NK-92 (cell line): Measurements from ENCODE around the gene PRSS1.

Source experiments
- DNase-seq: peaks from one replicate; lab custom pipeline; 2025; ENCODE audit not compliant: unreplicated experiment; lab: John Stamatoyannopoulos, UW

PRSS1 gene

DNA sequence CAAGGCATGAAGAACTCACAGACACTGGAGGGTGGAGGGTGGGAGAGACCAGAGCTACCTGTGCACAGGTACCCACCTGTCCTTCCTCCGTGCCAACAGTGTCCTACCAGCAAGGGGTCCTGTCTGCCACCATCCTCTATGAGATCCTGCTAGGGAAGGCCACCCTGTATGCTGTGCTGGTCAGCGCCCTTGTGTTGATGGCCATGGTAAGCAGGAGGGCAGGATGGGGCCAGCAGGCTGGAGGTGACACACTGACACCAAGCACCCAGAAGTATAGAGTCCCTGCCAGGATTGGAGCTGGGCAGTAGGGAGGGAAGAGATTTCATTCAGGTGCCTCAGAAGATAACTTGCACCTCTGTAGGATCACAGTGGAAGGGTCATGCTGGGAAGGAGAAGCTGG lies 43.3 kb downstream of the PRSS1 start:
- no peak for DNase-seq

DNA sequence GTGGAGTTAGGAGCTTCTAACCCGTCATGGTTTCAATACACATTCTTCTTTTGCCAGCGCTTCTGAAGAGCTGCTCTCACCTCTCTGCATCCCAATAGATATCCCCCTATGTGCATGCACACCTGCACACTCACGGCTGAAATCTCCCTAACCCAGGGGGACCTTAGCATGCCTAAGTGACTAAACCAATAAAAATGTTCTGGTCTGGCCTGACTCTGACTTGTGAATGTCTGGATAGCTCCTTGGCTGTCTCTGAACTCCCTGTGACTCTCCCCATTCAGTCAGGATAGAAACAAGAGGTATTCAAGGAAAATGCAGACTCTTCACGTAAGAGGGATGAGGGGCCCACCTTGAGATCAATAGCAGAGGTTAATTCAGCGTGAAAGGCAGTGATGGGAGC lies 43.9 kb downstream of the PRSS1 start:
- no peak for DNase-seq

DNA sequence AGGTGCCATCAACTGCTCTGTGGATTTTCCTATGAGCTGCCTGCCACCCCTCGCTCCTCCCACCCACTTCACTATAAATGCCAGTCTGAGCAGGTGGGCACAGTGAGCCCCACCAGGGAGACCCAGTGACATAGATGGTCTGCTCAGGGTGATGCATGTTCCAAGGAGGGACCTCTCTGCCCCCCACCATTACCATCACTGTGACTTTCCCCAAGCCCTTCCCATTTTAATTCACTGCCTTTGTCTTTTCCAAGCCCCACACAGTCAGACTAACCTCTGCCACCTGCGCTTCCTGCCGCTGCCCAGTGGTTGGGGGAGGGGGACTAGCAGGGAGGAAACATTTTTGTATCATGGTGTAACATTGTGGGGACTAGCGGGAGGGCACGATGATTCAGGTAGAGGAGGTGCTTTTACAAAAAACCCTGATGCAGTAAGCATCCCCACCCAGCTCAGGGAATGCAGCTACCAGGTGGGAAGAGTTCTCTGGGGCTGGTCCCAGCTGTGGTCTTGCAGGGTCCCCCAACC lies 46.1 kb downstream of the PRSS1 start:
- DNase-seq, result no peak

DNA sequence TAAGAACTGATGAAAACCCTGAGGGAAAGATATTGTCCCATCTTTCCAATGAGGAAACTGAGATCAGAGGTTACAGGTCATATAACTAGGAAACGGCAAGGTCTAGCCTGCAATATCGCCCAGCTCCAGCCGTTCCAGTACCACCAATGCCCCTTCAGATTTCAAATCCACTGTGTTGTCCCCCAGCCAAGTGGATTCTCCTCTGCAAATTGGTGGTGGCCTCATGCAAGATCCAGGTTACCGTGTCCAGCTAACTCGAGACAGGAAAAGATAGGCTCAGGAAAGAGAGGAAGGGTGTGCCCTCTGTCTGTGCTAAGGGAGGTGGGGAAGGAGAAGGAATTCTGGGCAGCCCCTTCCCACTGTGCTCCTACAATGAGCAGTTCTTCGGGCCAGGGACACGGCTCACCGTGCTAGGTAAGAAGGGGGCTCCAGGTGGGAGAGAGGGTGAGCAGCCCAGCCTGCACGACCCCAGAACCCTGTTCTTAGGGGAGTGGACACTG lies 46.8 kb downstream of the PRSS1 start:
- no peak for DNase-seq

DNA sequence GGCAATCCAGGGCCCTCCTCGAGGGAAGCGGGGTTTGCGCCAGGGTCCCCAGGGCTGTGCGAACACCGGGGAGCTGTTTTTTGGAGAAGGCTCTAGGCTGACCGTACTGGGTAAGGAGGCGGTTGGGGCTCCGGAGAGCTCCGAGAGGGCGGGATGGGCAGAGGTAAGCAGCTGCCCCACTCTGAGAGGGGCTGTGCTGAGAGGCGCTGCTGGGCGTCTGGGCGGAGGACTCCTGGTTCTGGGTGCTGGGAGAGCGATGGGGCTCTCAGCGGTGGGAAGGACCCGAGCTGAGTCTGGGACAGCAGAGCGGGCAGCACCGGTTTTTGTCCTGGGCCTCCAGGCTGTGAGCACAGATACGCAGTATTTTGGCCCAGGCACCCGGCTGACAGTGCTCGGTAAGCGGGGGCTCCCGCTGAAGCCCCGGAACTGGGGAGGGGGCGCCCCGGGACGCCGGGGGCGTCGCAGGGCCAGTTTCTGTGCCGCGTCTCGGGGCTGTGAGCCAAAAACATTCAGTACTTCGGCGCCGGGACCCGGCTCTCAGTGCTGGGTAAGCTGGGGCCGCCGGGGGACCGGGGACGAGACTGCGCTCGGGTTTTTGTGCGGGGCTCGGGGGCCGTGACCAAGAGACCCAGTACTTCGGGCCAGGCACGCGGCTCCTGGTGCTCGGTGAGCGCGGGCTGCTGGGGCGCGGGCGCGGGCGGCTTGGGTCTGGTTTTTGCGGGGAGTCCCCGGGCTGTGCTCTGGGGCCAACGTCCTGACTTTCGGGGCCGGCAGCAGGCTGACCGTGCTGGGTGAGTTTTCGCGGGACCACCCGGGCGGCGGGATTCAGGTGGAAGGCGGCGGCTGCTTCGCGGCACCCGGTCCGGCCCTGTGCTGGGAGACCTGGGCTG lies 47.5 kb downstream of the PRSS1 start:
- no peak for DNase-seq

DNA sequence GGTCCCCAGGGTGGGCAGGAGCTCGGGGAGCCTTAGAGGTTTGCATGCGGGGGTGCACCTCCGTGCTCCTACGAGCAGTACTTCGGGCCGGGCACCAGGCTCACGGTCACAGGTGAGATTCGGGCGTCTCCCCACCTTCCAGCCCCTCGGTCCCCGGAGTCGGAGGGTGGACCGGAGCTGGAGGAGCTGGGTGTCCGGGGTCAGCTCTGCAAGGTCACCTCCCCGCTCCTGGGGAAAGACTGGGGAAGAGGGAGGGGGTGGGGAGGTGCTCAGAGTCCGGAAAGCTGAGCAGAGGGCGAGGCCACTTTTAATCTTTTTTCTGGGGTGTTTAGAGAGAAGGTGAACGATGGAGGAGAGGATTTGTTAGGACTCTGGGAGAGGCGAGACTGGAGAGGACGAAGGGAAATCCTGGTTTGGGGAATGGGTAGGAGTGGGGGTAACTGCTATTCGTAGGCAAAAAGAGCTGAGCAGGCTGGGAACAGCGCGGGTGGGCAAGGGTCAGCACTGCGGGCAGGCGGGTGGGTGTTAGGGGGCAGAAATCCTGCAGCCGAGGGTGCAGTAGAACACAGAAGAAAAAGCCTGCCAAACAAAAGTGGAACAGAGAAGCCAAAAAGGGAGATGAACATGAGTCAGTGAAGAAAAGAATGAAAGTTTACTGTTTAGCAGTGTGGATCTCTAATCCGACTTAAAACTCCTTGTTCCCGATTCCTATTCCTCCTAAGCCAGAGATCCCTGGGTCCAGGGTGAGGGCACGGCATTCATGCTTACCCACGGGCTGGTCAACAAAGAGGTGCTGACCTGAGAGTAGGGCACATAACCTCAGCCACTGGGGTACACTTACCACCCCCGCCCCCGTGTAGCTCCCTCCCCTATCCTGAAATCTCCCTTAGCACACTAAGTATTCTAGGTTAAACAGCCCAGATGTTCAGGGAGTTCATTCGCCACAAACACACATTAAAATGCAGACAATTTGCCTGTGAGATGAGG lies 48.4 kb downstream of the PRSS1 start:
- no peak for DNase-seq

DNA sequence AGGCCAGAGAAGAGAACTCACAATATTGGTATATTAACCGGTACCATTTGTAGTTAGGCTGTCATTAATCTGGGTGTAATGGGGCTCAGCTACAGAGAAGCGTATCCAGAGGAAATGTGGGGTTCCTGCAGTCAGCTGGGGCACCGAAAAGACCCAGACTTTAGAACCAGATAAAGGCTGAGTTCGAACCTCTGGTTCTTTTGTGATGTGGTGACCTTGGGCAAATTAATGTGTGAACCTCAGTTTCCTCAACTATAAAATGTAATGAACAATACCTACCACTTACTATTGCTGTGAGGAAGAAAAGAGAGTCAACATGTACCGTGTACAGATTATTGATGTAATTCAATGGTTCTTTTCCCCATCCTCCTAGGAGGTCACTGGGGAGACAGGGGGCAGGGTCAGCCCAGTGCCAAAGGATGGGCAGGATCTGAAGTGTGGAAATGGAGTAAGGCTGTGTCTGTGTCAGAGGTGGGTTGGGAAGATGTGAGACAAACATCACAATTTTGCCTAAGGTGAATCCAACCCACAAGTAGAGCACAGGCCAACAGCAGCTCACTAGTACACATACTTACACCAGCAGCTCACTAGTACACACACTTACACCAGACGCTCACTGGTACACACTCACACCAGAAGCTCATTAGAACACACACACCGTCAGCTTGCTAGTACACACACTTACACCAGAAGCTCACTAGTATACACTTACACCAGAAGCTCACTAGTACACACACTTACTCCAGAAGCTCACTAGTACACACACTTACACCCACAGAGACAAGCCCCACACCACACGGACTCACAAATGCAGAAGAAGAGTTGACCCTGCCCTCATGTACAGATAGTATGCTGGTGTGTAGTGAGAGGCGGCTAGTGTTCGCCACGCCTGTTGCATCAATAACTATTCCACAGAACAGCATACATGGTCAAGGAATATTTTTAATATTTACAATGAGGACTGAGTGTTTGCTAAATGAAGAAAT lies 49.5 kb downstream of the PRSS1 start:
- no peak for DNase-seq

DNA sequence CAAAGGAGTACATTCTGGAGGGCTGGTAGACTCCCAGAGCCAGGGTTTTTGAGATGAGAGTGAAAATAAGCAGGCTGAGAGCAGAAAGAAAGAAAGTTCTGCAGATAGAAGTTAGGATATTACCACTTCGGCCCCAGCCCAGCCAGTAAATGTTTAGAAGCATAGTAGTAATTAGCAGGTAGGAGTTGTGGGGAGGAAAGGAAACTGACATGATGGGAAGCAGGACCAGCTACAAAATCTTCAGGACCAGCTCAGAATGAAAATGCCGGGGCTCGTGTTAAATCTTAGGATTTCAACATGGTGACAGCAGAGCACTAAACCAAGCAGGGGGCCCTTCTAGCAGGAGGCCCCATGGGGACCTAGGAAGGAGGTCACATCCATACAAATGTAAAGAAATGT lies 50.2 kb downstream of the PRSS1 start:
- DNase-seq, result no peak

DNA sequence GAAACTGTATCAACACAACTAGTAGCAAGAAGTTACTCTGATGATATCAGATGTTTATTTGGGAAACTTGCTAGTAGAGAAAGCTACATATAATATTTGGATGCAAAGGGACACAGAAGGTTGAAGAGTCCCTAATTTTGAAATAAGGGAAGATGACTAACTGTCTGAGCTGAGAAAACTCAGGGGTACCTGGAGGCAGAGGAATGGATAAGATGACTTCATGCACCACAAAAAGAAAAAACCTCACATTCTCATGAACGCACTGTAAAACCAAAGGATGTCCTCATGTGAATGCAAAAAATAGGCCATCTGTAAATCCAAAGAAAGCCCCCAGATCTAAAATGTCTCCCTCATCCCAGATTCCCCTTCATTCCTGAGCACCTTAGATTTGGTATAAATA lies 50.8 kb downstream of the PRSS1 start:
- no peak for DNase-seq

DNA sequence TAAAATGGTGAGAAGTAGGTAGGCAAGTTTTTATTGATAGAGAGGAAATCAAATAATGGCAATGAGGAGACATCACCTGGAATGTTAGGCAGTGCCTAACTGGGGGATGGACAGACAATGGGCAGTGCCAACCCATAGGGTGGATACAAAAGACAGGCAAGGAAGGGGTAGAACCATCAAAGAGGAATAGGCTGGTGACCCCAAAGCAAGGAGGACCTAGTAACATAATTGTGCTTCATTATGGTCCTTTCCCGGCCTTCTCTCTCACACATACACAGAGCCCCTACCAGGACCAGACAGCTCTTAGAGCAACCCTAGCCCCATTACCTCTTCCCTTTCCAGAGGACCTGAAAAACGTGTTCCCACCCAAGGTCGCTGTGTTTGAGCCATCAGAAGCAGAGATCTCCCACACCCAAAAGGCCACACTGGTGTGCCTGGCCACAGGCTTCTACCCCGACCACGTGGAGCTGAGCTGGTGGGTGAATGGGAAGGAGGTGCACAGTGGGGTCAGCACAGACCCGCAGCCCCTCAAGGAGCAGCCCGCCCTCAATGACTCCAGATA lies 51.5 kb downstream of the PRSS1 start:
- DNase-seq, result no peak

DNA sequence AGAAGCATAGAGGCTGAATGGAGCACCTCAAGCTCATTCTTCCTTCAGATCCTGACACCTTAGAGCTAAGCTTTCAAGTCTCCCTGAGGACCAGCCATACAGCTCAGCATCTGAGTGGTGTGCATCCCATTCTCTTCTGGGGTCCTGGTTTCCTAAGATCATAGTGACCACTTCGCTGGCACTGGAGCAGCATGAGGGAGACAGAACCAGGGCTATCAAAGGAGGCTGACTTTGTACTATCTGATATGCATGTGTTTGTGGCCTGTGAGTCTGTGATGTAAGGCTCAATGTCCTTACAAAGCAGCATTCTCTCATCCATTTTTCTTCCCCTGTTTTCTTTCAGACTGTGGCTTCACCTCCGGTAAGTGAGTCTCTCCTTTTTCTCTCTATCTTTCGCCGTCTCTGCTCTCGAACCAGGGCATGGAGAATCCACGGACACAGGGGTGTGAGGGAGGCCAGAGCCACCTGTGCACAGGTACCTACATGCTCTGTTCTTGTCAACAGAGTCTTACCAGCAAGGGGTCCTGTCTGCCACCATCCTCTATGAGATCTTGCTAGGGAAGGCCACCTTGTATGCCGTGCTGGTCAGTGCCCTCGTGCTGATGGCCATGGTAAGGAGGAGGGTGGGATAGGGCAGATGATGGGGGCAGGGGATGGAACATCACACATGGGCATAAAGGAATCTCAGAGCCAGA lies 52.5 kb downstream of the PRSS1 start:
- DNase-seq, result no peak

DNA sequence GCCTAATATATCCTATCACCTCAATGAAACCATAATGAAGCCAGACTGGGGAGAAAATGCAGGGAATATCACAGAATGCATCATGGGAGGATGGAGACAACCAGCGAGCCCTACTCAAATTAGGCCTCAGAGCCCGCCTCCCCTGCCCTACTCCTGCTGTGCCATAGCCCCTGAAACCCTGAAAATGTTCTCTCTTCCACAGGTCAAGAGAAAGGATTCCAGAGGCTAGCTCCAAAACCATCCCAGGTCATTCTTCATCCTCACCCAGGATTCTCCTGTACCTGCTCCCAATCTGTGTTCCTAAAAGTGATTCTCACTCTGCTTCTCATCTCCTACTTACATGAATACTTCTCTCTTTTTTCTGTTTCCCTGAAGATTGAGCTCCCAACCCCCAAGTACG lies 53.0 kb downstream of the PRSS1 start:
- DNase-seq, result no peak
